Endodermal cell (in vitro differentiated cells): ENCODE results near the gene SLC2A11. TPM values are rescaled to one million over a fixed set of nuclear protein-coding genes. Genes with fewer than 3 reads are reported as not detected.
"Not testable (repeated sequence)": the region's sequence is repeated elsewhere in the genome, so short reads cannot be mapped to it uniquely, and the experiment has no call there.

ENCODE experiments used
- DNase-seq: peaks from one replicate; pipeline ENCODE4 v3.0.0-alpha.2; 2017
- H3K27ac ChIP-seq: 2 replicates; pipeline ENCODE4 v1.5.1; 2013; ENCODE audit warnings: mild to moderate bottlenecking, low read depth, low read length, moderate library complexity
- H3K27me3 ChIP-seq: 2 replicates; pipeline ENCODE4 v1.6.1; 2013; ENCODE audit warnings: mild to moderate bottlenecking, low read length, moderate library complexity; ENCODE audit not compliant: insufficient read depth, control insufficient read depth, poor library complexity, severe bottlenecking
- H3K36me3 ChIP-seq: 2 replicates; pipeline ENCODE4 v1.7.0; 2013; ENCODE audit warnings: mild to moderate bottlenecking, low read length, moderate library complexity; ENCODE audit not compliant: control insufficient read depth, insufficient read depth
- H3K4me1 ChIP-seq: one replicate; pipeline ENCODE4 v1.7.0; 2013; ENCODE audit warnings: low read length; ENCODE audit not compliant: control insufficient read depth, insufficient read depth
- H3K4me3 ChIP-seq: 2 replicates; pipeline ENCODE4 v1.5.1; 2013; ENCODE audit warnings: mild to moderate bottlenecking, low read length, moderate library complexity
- H3K9ac ChIP-seq: 2 replicates; pipeline ENCODE4 v1.6.1; 2013; ENCODE audit warnings: mild to moderate bottlenecking, low read length, moderate library complexity; ENCODE audit not compliant: poor library complexity, severe bottlenecking; ENCODE audit errors: extremely low read depth
- H3K9me3 ChIP-seq: 2 replicates; pipeline ENCODE4 v1.6.1; 2013; ENCODE audit warnings: mild to moderate bottlenecking, low read length, moderate library complexity; ENCODE audit not compliant: control insufficient read depth
- H3K27ac Mint-ChIP-seq: 2 replicates; pipeline ENCODE4 v1.8.0; 2020; ENCODE audit warnings: mixed read lengths
- H3K27me3 Mint-ChIP-seq: 2 replicates; pipeline ENCODE4 v1.8.0; 2021; ENCODE audit warnings: mild to moderate bottlenecking, mixed read lengths; ENCODE audit not compliant: insufficient read depth
- H3K36me3 Mint-ChIP-seq: 2 replicates; pipeline ENCODE4 v1.8.0; 2020; ENCODE audit warnings: low read depth, mixed read lengths
- H3K4me1 Mint-ChIP-seq: 2 replicates; pipeline ENCODE4 v1.8.0; 2020; ENCODE audit warnings: mixed read lengths
- H3K4me3 Mint-ChIP-seq: 2 replicates; pipeline ENCODE4 v1.8.0; 2020; ENCODE audit warnings: mild to moderate bottlenecking, moderate library complexity, mixed read lengths
- H3K9me3 Mint-ChIP-seq: 2 replicates; pipeline ENCODE4 v1.8.0; 2020; ENCODE audit warnings: mild to moderate bottlenecking, mixed read lengths
- WGBS, 2 experiments: methylation state at CpG; one replicate each; pipeline versions ENCODE4 v1.1.5 to v1.1.7; 2013; ENCODE audit warnings: missing lambda C conversion rate in 2 of 2, mixed read lengths in 1 of 2; ENCODE audit not compliant: insufficient coverage in 1 of 2, insufficient read length in 1 of 2; 5-methylcytosine and 5-hydroxymethylcytosine counted together
- total RNA-seq, 2 donors: library from RNA; stranded (reverse); fragmentation: NEBNext Ultra II Directional in 1 of 2; extraction: Animal tissue kit (Norgen Biotek cat#: 25700) in 1 of 2; gene quantifications; 2 replicates in 1 of 2; 3 replicates in 1 of 2; pipeline ENCODE4 v1.2.1, GENCODE V29; 2021
- TF ChIP-seq, protein P1 (sequence below): fragments of 200-600 bp; sonication (generic); conservative IDR thresholded peaks from 2 replicates; pipeline ENCODE4 v1.5.0; 2021; ENCODE audit warnings: antibody characterized with exemption, mild to moderate bottlenecking

Gene SLC2A11
- total RNA-seq, 2 donors from 2014 or later = 13.1 to 14.8 TPM

DNA sequence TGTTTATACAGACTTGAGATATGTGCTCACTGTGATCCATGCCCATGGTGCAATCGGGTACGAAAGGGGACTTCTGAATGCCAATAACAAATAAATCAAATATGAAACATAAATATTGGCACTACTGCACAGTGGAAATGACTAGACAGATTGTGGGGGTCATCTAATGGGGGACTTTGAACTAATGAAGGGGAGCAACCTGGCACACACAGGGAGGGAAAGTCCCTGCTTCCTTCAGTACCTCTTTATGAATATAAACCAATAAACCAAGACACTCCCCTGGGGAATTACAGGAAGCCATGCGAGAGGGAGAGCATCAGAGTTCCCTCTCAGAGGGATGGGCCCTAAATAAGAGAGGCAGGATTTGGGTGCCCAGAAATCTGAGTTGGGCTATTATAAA lies 57.6 kb downstream of the SLC2A11 start:
- peaks cover 30% of the 10 kb centered on the region for H3K36me3 Mint-ChIP-seq
- no peak overlapping the region for H3K27ac Mint-ChIP-seq
- no peak for DNase-seq
- Histone ChIP-seq H3K9me3 (peaks cover 10% of the 10 kb centered on the region), H3K9ac (no peak overlapping the region), H3K27me3 (no peaks in the 10 kb centered on the region), H3K36me3 (no peaks in the 10 kb centered on the region), H3K4me3 (no peak overlapping the region), H3K4me1 (no peaks in the 10 kb centered on the region), H3K27ac (no peak overlapping the region)
- WGBS, 2 experiments = 95 to 100% methylated on average over 1 to 3 of the region's 3 CpGs
- H3K27me3 Mint-ChIP-seq = no peaks in the 10 kb centered on the region
- H3K4me1 Mint-ChIP-seq = peaks cover 4% of the 10 kb centered on the region
- H3K9me3 Mint-ChIP-seq = peaks cover 5% of the 10 kb centered on the region
- TF ChIP-seq, protein P1, sequence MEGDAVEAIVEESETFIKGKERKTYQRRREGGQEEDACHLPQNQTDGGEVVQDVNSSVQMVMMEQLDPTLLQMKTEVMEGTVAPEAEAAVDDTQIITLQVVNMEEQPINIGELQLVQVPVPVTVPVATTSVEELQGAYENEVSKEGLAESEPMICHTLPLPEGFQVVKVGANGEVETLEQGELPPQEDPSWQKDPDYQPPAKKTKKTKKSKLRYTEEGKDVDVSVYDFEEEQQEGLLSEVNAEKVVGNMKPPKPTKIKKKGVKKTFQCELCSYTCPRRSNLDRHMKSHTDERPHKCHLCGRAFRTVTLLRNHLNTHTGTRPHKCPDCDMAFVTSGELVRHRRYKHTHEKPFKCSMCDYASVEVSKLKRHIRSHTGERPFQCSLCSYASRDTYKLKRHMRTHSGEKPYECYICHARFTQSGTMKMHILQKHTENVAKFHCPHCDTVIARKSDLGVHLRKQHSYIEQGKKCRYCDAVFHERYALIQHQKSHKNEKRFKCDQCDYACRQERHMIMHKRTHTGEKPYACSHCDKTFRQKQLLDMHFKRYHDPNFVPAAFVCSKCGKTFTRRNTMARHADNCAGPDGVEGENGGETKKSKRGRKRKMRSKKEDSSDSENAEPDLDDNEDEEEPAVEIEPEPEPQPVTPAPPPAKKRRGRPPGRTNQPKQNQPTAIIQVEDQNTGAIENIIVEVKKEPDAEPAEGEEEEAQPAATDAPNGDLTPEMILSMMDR = no peak
- H3K4me3 Mint-ChIP-seq = no peak overlapping the region

DNA sequence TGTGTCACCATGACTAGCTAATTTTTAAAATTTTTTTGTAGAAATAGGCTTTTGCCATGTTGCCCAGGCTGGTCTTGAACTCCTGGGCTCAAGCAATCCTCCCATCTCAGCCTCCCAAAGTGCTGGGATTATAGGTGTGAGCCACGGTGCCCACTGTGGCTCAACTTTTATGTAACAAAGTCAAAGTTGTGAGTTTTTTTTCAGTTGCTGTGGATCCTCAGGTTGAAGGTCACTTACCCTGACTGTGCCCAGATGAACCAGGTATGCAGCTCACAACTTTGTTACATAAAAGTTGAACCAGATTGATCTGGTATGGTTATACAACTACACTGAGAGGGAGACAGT lies 62.6 kb downstream of the SLC2A11 start:
- not testable (repeated sequence) for H3K4me3 ChIP-seq, H3K27ac Mint-ChIP-seq, H3K9ac ChIP-seq, H3K27me3 Mint-ChIP-seq, H3K4me3 Mint-ChIP-seq, H3K27ac ChIP-seq, H3K27me3 ChIP-seq, H3K9me3 Mint-ChIP-seq, H3K4me1 ChIP-seq, H3K4me1 Mint-ChIP-seq
- Histone ChIP-seq H3K9me3 (peaks cover 15% of the 10 kb centered on the region), H3K36me3 (peaks cover 16% of the 10 kb centered on the region)
- peaks cover 53% of the 10 kb centered on the region for H3K36me3 Mint-ChIP-seq
- DNase-seq = peak; percentile 3
- WGBS, 2 experiments = 89% methylated on average over 1 of the region's 1 CpG; no CpG with 5 or more reads in 1 of the 2 experiments

DNA sequence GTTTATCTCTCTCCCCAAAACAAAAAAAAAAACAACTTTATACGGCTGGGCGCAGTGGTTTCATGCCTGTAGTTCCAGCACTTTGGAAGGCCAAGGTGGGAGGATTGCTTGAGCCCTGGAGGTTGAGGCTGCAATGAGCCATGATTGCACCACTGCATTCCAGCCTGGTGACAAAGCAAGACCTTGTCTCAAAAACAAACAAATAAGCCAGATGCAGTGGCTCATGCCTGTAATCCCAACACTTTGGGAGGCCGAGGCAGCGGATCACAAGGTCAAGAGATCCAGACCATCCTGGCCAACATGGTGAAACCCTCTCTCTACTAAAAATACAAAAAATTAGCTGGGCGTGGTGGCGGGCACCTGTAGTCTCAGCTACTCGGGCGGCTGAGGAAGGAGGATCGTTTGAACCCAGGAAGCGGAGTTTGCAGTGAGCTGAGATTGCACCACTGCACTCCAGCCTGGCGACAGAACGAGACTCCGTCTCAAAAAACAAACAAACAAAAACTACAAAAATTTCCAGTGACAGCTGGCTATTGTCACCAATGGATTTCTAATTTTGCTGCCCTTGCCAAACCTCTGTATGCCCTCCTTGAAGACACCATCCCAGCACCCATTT lies 64.0 kb downstream of the SLC2A11 start:
- Mint-ChIP-seq H3K27ac (peak overlapping the region; percentile 55), H3K36me3 (peaks cover 66% of the 10 kb centered on the region), H3K9me3 (peaks cover 19% of the 10 kb centered on the region)
- H3K4me3 Mint-ChIP-seq, DNase-seq, H3K27me3 Mint-ChIP-seq, H3K27ac ChIP-seq, H3K4me1 ChIP-seq, H3K9ac ChIP-seq, H3K4me3 ChIP-seq, H3K4me1 Mint-ChIP-seq, H3K27me3 ChIP-seq: not testable (repeated sequence)
- WGBS, 2 experiments = 93% methylated on average over 12 to 13 of the region's 13 CpGs
- H3K9me3 ChIP-seq = peaks cover 27% of the 10 kb centered on the region
- H3K36me3 ChIP-seq = peaks cover 27% of the 10 kb centered on the region

DNA sequence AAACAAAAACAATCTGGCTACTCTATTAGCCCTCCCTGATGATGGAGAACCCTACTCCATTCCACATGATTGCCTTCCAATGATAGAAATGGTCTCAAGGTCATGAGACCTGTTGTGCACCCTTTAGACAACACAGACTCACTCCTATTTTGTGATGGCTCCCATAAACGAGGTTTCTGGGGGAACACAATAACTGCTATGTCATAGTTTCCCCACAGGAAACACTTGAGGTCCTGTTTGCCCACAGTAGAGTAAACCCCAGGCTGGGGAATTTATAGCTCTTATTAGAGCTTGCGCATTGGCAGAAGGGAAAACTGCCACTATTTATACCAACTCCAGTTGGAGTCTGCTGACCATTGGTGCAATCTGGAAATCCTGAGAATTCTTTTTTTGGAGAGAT lies 65.2 kb downstream of the SLC2A11 start:
- DNase-seq = no peak
- Histone ChIP-seq H3K4me1 (no peaks in the 10 kb centered on the region), H3K9me3 (peaks cover 39% of the 10 kb centered on the region), H3K36me3 (peaks cover 30% of the 10 kb centered on the region), H3K4me3 (no peak overlapping the region), H3K9ac (no peak overlapping the region), H3K27ac (no peak overlapping the region), H3K27me3 (no peaks in the 10 kb centered on the region)
- H3K27ac Mint-ChIP-seq = no peak overlapping the region
- H3K4me1 Mint-ChIP-seq = no peaks in the 10 kb centered on the region
- H3K36me3 Mint-ChIP-seq = peaks cover 72% of the 10 kb centered on the region
- H3K27me3 Mint-ChIP-seq = no peaks in the 10 kb centered on the region
- 93 to 100% methylated on average over 1 to 2 of the region's 2 CpGs for WGBS, 2 experiments
- TF ChIP-seq, protein P1 = no peak
- no peak overlapping the region for H3K4me3 Mint-ChIP-seq
- H3K9me3 Mint-ChIP-seq = peaks cover 21% of the 10 kb centered on the region
